ENCODE measurements around the gene GLRX3.

The GLRX3 gene

DNA sequence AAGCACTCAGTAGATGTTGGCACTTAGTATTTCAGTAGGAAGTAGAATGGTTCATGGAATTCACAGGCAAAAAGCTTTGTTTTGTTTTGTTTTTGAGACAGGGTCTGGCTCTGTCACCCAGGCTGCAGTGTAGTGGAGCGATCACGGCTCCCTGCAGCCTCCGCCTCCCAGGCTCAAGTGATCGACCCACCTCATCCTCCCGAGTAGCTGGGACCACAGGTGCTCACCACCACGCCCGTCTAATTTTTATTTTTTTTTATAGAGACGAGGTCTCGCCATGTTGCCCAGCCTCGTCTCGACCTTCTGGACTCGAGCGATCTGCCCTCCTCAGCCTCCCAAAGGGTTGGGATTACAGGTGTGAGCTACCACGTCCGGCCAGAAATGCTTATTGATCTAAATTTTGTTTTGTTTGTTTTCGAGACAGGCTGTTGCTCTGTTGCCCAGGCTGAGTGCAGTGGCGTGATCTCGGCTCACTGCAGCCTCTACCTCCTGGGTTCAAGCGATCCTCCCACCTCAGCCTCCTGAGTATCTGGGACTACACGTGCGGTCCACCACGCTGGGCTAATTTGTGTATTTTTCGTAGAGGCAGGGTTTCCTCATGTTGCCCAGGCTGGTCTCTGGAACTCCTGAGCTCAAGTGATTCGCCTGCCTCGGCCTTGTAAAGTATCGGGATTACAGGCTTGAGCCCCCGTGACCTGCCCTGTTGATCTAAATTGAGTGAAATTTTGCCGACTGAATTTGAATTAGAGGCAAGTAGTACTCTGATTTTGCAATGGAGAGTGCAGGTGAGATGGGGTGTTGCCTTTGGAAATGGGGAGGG is 1.7 kb downstream of the GLRX3 start:
- DNase-seq: no peak

DNA sequence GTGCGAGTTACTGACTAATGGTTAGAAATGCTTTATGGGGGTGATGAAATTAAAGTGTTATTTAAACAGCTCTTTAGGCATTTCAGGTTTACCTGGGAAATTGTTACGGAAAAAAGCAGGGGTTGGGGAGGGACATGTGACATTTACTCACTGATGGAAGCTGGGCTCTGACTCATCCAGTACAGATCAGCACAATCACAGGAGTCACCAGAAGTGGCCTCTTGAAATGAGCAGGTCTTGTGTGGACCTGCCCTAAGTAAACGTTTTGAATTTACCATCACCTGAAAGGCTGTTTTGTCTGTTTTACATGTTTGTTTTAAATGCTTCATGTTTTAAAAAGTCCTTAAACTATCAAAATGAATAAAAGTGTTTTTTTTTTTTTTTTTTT is 2.3 kb downstream of the GLRX3 start:
- DNase-seq: no peak

DNA sequence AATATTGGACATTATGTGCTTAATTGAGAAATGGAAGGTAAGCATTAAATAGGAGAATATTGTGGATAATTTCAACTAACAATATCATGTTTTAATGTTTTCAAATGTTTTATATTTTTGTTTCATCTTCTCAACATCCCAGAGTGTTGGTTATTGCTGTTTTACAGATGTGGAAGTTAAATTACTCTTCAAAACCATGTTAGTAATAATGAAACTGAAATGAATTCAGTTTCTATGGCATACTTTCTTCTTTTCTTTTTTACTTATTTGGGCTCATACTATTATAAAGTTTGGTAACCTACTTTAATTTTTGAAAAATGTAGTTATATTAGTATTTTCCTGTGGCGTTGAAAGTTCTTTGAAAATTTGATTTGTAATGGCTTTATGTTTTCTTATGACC is 4.2 kb downstream of the GLRX3 start:
- no peak for DNase-seq

DNA sequence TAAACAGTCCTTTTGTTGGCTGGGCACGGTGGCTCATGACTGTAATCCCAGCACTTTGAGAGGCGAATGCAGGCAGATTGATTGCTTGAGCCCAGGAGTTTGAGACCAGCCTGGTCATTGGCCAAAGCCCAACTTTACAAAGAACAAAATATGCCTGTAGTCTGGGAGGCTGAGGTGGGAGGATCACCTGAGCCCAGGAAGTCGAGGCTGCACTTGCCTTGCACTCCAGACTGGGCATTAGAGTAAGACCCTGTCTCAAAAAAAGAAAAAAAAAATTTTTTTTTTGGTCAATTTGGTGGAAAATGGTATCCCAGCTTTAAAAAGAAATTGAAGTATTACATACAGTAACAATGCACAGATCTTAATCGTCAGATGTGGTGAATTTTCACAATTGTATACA is 4.8 kb downstream of the GLRX3 start:
- DNase-seq: no peak

DNA sequence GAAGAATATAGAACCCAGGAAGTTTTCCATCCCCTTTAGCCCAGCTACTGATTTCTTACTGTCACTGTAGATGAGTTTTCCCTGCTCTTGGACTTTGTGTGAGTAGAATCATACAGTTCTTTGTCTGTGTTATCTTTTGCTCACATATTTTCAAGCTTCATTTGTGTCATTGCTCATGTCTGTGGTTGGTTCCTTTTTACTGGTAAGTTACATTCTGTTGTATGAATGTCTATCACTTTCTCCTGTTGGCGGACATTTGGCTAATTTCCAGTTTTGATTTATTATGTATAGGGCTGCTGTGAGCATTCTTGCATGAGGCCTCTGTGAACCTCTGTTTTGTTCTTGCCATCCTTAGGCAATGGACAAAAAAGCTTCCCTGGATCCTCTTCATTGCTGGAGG is 5.3 kb downstream of the GLRX3 start:
- no peak for DNase-seq

DNA sequence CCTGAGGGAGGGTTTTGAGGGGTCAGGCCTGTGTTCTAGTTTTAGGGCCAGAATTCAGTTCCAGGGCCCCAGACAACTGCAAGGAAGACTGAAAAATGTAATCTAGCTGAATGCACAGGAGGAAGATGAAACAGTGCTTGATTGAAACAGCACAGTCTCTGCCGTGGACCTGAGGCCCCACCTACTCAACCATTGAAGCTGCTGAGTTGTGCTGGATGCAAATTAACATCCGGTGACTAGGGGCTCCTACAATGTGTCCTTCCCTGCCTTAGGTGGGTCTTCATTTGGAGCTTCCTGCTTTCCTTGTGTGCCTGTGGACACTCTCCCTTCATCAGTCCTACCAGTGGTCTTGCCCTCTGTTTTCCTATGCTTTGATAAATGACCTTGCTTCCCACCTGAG is 5.7 kb downstream of the GLRX3 start:
- DNase-seq: peak in 1 of 2 donors; percentile 14

DNA sequence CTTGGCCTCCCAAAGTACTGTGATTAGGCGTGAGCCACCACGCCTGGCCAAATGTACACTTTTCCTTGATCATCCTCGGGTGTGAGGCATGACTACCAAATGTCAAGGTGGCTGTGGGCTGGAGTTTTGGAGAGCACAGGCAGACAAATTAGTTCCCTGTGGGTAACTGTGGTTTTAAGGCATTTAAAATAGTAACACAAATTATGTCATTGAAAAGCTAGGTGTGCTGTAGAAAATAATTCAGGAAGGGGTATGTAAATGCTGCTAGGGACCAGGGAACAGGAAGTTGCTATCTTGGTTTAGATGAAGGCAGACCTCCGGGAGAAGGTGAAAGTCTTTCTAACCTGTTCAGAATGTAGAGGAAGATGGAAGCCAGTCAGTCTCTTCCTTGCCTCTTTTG is 9.9 kb downstream of the GLRX3 start:
- DNase-seq: no peak

DNA sequence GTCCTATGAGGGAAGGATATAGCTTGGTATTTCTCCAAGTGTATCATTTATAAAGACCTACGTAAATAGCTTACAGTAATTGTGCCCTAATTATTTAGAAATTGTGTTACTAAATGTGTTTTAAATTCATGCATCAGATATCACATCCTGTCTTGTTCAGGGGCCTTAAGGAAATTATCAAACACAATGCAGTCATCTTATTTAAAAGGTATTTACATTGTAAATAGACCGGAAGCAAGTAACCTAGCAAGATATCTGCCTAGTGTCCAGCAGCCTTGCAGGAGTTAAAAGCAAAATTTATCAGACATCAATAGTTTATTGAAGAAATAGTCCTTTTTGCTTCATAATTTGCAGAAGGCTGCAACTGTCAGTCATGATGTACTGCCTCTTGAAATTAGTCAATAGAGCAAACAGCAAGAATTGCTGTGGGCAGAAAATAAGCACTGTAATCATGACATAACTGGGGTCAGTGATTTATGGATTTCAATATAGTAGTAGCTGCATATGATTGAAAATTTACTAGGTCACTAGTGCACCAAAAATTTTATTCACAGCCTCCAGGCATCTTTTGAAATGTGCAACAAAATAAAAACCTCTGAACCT is 23.1 kb downstream of the GLRX3 start:
- DNase-seq: no peak

DNA sequence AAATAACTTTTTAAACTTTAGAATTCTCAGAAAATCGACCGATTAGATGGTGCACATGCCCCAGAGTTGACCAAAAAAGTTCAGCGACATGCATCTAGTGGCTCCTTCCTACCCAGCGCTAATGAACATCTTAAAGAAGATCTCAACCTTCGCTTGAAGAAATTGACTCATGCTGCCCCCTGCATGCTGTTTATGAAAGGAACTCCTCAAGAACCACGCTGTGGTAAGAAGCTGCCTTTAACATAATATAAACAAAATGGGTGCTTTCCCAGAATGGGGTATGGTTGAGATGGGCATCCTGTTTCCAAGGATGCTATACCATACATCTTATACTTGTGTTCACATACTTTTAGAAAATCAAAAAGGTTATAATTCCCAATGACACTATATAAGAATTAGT is 24.6 kb downstream of the GLRX3 start:
- peak in 1 of 2 donors; percentile 6 for DNase-seq

DNA sequence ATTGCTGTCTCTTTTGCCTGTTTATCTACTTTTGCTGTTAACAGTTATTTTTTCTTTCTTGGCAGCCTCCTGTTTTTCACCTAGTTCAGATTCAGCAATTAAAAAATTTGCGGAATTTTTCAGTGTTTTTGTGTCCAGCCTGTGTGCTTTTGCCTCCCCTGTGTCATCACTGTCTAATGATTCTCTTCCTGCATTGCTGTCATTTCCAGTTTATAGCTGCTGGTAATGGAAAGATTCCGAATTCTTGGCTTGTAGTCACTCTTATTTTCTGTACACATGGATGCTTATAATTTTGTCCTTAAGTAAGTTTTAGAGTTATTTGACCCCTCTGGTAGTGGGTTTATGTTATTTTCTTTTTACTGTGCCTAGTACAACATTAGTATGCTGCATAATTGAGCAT is 25.1 kb downstream of the GLRX3 start:
- DNase-seq: no peak

DNA sequence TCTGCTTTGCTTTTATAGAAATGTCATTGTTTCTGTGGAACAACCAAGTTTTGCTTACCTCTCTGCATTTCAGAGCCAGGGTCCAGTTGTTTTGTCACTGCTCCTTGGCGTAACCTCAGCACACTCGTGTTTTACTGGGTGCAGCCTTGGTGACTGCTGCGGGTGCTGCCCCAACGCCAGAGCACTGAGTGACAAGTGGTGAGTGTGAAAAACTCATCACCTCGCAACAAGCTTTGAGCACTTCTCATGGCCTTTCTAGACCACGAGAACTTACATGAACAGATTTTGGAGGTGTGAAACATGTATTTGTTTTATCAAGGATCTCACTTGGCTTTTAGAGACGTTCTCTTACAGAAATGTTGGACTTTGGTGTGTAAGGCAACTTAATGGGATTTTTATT is 31.0 kb downstream of the GLRX3 start:
- DNase-seq: no peak

DNA sequence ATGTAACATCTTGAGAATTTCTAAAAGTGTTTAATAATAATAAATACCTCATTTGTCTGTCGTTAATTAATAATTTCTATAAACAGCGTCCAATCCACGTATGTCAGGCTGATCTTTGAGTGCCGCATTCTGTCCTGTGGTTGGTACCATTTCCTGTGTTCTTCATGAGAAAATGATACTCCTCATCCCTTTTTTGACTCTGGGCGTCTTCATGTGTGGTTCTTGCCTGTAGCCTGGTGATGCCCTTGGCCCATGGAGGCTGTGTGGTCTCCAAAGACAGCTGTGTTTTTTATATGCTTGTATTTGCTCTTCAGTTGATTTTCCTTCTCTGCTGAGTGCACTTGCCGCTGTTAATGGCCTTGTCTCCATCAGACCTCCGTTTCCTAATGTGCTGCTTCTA is 31.5 kb downstream of the GLRX3 start:
- DNase-seq: no peak

DNA sequence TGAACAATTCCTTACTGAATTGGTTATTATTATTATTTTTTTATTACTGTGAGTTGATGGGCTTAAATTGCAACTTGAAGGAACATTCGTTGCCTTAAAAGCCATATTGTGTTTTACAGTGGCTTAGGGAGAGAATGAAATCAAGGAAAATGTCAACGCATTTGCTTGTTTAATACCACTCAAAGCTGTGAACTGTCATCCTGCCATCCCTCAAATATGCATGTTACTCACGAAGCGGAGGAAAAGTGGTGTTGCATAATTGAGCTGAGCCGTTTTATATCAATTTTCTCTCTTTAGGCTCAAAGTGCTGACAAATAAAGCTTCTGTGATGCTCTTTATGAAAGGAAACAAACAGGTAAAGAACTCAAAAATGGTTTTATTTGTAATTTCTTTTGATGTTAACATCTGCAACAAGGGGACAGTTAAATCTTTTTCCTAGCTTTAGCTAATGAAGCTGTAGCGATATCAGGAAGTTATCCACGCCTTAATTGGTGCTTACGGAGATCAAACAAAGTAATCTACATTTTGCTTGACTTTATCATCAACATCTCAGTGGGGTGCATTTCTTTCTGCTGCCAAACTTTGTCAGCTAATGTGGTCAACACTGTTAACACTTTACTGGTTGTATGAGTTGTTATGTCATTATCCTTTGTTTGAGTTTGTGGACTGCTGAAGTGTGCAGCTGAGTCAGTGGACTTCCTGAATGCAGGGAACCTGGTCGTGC is 33.1 kb downstream of the GLRX3 start:
- no peak for DNase-seq

DNA sequence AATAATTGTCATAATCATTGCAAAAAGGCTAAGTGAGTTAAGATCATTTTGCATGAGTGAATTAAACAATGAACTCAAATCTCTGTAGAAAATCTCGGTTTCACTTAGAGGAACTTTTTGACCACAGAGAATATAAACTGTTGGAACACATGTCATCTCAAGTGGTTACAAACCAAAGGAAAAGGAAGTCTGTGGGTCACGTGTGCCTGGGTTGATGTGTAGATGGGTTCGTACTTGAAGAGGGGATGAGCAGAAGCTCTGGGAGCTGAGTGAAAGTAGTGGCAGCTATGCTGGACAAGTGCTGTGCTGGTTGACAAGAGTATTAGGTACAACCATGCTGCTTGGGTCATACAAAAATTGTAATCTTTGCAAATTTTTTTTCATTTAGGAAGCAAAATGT is 35.0 kb downstream of the GLRX3 start:
- peak in 1 of 2 donors; percentile 39 for DNase-seq

DNA sequence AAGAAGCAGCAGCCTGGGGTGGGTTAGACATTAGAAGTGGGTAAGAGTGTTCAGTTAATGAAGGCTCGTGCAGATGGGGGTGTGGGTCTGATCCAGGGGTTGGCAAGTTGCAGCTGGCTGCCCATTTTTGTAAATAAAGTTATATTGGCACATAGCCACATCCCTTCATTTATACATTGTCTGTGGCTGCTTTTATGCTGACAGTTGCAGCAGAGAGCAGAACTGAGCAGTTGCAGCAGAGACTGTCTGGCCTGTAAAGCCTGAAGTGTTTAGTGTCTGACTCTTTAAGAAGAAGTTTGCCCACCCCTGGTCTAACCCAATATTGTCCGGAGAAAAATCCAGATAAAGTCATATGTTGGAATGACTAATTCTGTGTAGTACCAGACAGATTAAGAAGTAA is 38.1 kb downstream of the GLRX3 start:
- DNase-seq: no peak

DNA sequence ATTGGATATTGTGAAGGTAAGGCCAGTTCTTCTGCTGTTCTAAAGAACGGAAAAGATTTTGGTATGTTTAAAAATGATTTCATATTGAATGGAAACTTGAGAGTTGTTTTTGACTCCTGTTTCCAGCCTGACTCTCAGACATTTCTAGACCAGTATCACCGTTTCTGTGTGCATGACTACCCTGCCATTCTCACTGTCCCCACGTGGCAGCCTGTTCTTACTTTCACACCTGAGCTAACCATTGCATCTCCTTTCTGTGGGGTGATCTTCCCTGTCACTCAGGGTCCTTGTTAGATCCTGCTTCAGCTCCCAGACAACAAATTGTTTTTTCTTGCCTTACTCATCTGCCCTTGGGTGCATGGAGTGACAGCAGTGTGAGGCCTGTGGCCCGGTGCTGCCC is 38.9 kb downstream of the GLRX3 start:
- DNase-seq: no peak

DNA sequence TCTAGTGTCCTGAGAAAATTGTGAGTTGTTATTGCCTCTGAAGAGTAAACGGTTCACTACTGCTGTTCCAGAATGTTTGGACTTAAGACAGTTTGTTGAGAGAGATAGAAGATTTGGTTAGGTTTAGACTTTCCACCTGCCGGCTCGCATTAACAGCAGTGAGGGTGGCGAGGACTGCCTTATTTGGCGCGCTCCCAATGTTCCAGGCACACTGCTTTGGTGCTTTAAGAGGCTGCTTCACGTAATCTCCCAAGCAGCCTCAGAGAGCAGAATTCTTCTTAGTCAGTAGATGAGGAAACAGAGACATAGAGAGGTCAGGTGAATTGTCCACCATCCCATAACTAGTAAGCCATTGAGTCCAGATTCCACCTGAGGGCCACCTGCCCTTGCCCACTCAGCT is 41.1 kb downstream of the GLRX3 start:
- no peak for DNase-seq

DNA sequence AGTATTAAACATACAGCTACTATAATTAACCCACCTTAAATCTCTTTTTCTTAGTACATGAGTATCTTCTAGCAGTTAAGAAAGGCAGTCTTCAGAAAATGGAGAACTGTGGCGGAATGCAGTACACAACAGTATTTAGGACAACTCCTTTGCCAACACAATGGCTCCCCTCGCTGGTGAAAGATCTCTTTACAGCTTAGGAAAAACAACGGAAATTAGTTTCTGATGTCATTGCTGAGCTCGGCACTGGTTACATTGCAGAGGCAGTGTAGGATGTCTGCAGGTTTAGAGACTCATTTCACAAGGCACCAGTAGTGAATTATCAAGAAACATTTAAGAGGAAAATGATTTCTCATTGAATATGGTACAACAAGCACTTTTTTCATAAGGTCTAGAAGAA is 43.4 kb downstream of the GLRX3 start:
- DNase-seq: peak in 1 of 2 donors; percentile 57

DNA sequence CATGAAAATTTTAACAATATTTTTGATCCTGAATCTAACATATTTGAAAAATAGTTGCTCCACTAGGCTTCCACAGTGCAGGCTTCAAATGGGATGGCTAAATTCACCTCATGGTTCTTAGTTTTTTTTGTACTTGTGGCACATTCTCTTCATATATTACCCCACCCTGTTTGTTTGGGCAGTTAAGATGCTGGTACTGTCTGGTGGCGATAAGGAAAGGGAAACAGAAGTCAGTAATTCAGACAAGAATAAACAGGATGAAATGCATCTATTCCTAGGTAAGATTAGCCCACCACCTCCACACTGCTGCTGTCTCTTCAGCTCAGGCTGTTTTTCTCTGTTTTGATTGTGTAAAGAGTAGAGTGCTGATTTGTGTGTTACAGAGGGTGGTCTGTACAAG is 44.2 kb downstream of the GLRX3 start:
- DNase-seq: no peak

DNA sequence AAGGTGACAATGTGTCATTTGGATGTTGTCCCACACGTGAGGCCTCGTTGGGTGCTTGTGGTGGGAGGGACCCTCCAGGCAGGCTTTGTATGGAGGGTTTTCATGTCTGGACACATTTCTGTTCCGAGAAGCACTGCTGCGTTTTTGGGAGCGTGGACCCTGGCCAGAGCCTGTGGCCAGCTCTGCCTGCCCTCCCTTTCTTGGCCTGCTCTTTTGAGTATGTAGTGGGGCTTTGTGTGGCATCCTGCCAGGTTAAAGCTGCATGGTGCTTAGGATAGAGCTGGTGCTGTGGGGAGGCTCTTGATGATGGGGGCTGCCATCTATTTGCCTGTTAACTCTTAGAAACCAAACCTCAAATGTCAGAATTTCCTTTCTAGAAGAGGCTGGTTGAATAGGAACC is 45.7 kb downstream of the GLRX3 start:
- no peak for DNase-seq

DNA sequence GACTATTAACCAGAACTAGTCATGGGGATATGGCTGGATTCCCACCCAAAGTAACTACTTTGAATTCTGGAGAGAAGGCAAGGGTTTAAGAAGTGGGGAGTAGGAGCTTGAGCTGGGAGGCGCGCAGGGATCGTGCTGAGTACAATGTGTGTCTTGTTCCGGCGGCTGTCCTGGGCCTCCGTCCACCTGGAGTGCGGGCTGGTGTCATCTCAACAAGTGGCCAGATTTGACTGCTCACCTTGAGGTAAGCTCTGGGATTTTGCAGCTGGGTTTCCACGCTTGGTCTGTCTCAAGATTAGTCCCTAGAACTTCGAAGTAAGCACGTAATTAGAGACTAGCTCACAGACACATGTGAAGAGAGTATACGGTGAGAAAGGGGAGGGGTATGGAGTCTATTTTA is 49.4 kb downstream of the GLRX3 start:
- DNase-seq: no peak

DNA sequence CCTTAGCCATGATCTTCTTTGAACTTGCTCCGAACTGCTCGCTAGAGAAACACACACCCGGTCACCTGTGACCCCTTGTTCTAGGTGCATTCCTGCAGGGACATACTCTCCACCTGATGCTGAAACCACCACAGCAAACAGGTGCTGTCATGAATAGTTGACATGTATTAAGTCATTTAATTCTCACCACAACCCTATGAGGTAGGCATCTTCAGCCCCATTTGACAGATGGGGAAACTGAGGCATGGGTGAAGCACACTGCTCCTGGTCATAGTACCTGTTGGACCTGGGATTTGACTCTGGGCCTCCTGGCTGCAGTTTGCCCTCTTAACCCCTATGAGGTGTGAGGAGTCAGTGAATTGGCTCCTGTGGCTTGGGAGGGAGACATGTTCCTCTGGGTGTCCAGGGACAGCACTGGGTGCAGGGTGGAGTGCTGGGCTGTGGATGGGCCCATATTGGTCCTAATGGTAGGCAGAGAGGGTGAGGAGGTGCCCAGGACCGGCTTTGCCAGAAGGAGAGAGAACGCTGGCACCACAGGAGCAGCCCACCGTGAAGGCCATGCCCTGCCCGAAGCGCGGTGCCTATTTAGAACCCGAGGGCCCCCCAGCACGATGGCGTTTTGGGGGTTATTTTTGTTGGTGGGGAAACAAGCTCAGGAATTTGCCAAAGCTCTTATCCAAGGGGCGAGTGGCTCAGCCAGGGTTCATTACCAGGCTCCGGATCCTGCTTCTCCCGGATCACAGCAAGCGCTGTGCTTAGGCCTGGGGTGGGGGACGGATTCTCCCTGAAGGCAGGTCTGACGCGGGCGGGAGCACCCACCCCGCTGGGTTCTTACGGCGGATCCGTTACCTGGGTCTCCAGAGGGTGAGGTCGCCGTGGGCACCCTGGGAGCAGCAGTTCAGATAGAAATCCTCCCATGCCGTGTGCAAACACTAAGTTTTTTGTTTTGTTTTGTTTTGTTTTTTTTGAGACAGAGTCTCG is 52.3 kb downstream of the GLRX3 start:
- no peak for DNase-seq

DNA sequence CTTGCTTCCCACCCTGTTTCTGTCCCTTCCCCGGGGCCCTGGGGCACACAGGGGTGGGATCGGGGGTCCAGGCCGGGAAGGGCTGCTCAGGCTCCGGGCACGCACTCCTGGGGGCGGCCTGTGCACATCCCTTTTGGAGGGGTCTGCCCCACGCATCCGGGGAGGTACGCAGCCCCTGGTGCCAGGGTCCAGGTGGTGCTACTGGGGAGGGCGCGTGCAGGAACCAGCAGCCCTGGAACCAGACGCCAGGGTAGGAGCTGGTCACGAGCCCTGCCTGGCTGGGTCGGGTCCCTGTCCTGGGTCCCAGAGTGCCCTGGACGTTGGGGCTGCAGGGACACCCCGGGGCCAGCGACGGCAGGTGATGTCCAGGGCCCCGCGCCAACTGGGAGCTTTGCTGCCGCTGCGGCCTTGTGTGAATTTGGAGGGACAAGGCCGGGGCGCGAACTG is 53.4 kb downstream of the GLRX3 start:
- no peak for DNase-seq

Data from CD4-positive, alpha-beta T cell treated with Interleukin-1 beta for 1 hour (primary cell).